ENCODE measurements around the gene RPAP2.
"Not testable (repeated sequence)": the region's sequence is repeated elsewhere in the genome, so short reads cannot be mapped to it uniquely, and the experiment has no call there.

Gene RPAP2

GRCh38 chr1:92374223-92374622, 75.4 kb downstream of the RPAP2 start:
- no peak overlapping the region for H3K27ac ChIP-seq (ENCODE audit: low read depth, low read length, poor library complexity, severe bottlenecking)

GRCh38 chr1:92376345-92376744, 77.5 kb downstream of the RPAP2 start:
- no peak overlapping the region for H3K4me2 ChIP-seq (ENCODE audit: low read length)
- TF ChIP-seq CTCF (IDR thresholded peaks at IDR 0.05; ENCODE audit: low read length) = no peak

More at GRCh38 chr1:92374223-92374622, 75.4 kb downstream of the RPAP2 start:
- no peak overlapping the region for H3K4me2 ChIP-seq (ENCODE audit: low read length)
- H3K79me2 ChIP-seq (ENCODE audit: insufficient read depth, low read length) = no peaks in the 10 kb centered on the region
- H3K27me3 ChIP-seq (ENCODE audit: insufficient read depth, low read length) = no peaks in the 10 kb centered on the region
- H3K9me3 ChIP-seq (ENCODE audit: low read length) = no peaks in the 10 kb centered on the region
- H3K4me3 ChIP-seq (ENCODE audit: low read depth, low read length, poor library complexity, severe bottlenecking) = no peak overlapping the region
- no peaks in the 10 kb centered on the region for H3K9me2 ChIP-seq (ENCODE audit: low read depth, low read length)
- H4K20me1 ChIP-seq (ENCODE audit: insufficient read depth, low read length) = no peaks in the 10 kb centered on the region
- peaks cover 2% of the 10 kb centered on the region; the same call in 1 of the 2 replicates for H3K36me3 ChIP-seq (ENCODE audit: insufficient read depth, low read length)
- no peak for TF ChIP-seq EZH2 (IDR thresholded peaks at IDR 0.05; ENCODE audit: borderline replicate concordance, low read length)
- no peak for TF ChIP-seq CTCF (IDR thresholded peaks at IDR 0.05; ENCODE audit: low read length)
- H3K4me1 ChIP-seq (ENCODE audit: insufficient read depth, low read length, severe bottlenecking) = no peaks in the 10 kb centered on the region
- H3K9ac ChIP-seq (ENCODE audit: low read length) = no peak overlapping the region
- no peaks in the 10 kb centered on the region for H3F3A ChIP-seq (ENCODE audit: insufficient read depth, low read length)
- no peak overlapping the region for H2AFZ ChIP-seq (ENCODE audit: low read length)

GRCh38 chr1:92377991-92378390, 79.1 kb downstream of the RPAP2 start:
- not testable (repeated sequence) for H3K9me3 ChIP-seq (ENCODE audit: low read length); H3K9me2 ChIP-seq (ENCODE audit: low read depth, low read length); H3K4me3 ChIP-seq (ENCODE audit: low read depth, low read length, poor library complexity, severe bottlenecking); H4K20me1 ChIP-seq (ENCODE audit: insufficient read depth, low read length); H3K9ac ChIP-seq (ENCODE audit: low read length); H3K4me2 ChIP-seq (ENCODE audit: low read length); H3K4me1 ChIP-seq (ENCODE audit: insufficient read depth, low read length, severe bottlenecking); H2AFZ ChIP-seq (ENCODE audit: low read length); H3F3A ChIP-seq (ENCODE audit: insufficient read depth, low read length); H3K27me3 ChIP-seq (ENCODE audit: insufficient read depth, low read length); H3K27ac ChIP-seq (ENCODE audit: low read depth, low read length, poor library complexity, severe bottlenecking); H3K36me3 ChIP-seq (ENCODE audit: insufficient read depth, low read length); H3K79me2 ChIP-seq (ENCODE audit: insufficient read depth, low read length)

More at GRCh38 chr1:92376345-92376744, 77.5 kb downstream of the RPAP2 start:
- no peaks in the 10 kb centered on the region for H3F3A ChIP-seq (ENCODE audit: insufficient read depth, low read length)
- H3K27me3 ChIP-seq (ENCODE audit: insufficient read depth, low read length) = no peaks in the 10 kb centered on the region
- no peak overlapping the region for H3K9ac ChIP-seq (ENCODE audit: low read length)
- no peak overlapping the region for H3K4me3 ChIP-seq (ENCODE audit: low read depth, low read length, poor library complexity, severe bottlenecking)
- no peak overlapping the region for H3K27ac ChIP-seq (ENCODE audit: low read depth, low read length, poor library complexity, severe bottlenecking)
- H3K36me3 ChIP-seq (ENCODE audit: insufficient read depth, low read length) = peaks cover 7% of the 10 kb centered on the region; the same call in 1 of the 2 replicates
- H2AFZ ChIP-seq (ENCODE audit: low read length) = no peak overlapping the region
- H3K4me1 ChIP-seq (ENCODE audit: insufficient read depth, low read length, severe bottlenecking) = no peaks in the 10 kb centered on the region
- H3K9me3 ChIP-seq (ENCODE audit: low read length) = no peaks in the 10 kb centered on the region
- no peaks in the 10 kb centered on the region for H3K9me2 ChIP-seq (ENCODE audit: low read depth, low read length)
- H4K20me1 ChIP-seq (ENCODE audit: insufficient read depth, low read length) = no peaks in the 10 kb centered on the region
- no peaks in the 10 kb centered on the region for H3K79me2 ChIP-seq (ENCODE audit: insufficient read depth, low read length)

DNA sequence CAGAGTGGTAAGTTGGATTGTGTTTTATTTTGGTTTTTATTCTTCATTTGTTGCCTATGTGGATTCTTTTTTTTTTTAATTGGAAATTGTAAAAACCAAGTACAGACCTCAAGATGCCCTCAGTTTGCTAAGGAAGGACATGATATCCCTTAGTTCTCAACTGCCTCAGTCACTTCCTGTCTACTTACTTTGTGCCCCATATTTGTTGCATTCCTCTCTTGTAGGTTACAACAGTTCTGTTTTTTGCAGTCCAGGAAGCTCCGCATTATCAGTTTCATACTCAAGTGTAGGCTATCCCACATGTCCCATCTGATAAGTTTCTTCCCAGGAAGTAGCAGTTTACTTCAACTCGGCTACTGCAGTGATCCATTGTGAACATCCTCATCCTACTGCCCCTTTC, 82.0 kb downstream of the RPAP2 start:
- no peaks in the 10 kb centered on the region for H3K4me1 ChIP-seq (ENCODE audit: insufficient read depth, low read length, severe bottlenecking)
- no peak for TF ChIP-seq CTCF (IDR thresholded peaks at IDR 0.05; ENCODE audit: low read length)
- TF ChIP-seq EZH2 (IDR thresholded peaks at IDR 0.05; ENCODE audit: borderline replicate concordance, low read length) = no peak

GRCh38 chr1:92393966-92394365, 95.1 kb downstream of the RPAP2 start:
- not testable (repeated sequence) for H4K20me1 ChIP-seq (ENCODE audit: insufficient read depth, low read length); H3K9me3 ChIP-seq (ENCODE audit: low read length); H3K9ac ChIP-seq (ENCODE audit: low read length); H3K27me3 ChIP-seq (ENCODE audit: insufficient read depth, low read length); H2AFZ ChIP-seq (ENCODE audit: low read length); H3K36me3 ChIP-seq (ENCODE audit: insufficient read depth, low read length); H3F3A ChIP-seq (ENCODE audit: insufficient read depth, low read length); H3K4me1 ChIP-seq (ENCODE audit: insufficient read depth, low read length, severe bottlenecking); H3K4me3 ChIP-seq (ENCODE audit: low read depth, low read length, poor library complexity, severe bottlenecking); H3K27ac ChIP-seq (ENCODE audit: low read depth, low read length, poor library complexity, severe bottlenecking); H3K4me2 ChIP-seq (ENCODE audit: low read length); H3K9me2 ChIP-seq (ENCODE audit: low read depth, low read length); H3K79me2 ChIP-seq (ENCODE audit: insufficient read depth, low read length)

More for the DNA sequence above, 82.0 kb downstream of the RPAP2 start:
- Histone ChIP-seq H3K27ac (ENCODE audit: low read depth, low read length, poor library complexity, severe bottlenecking) (no peak overlapping the region), H3K9me2 (ENCODE audit: low read depth, low read length) (no peaks in the 10 kb centered on the region), H3K36me3 (ENCODE audit: insufficient read depth, low read length) (peaks cover 7% of the 10 kb centered on the region; the same call in 1 of the 2 replicates), H3K9ac (ENCODE audit: low read length) (no peak overlapping the region), H3F3A (ENCODE audit: insufficient read depth, low read length) (no peaks in the 10 kb centered on the region), H3K4me3 (ENCODE audit: low read depth, low read length, poor library complexity, severe bottlenecking) (no peak overlapping the region), H3K9me3 (ENCODE audit: low read length) (no peaks in the 10 kb centered on the region), H3K27me3 (ENCODE audit: insufficient read depth, low read length) (no peaks in the 10 kb centered on the region), H2AFZ (ENCODE audit: low read length) (no peak overlapping the region), H3K4me2 (ENCODE audit: low read length) (no peak overlapping the region), H4K20me1 (ENCODE audit: insufficient read depth, low read length) (no peaks in the 10 kb centered on the region), H3K79me2 (ENCODE audit: insufficient read depth, low read length) (no peaks in the 10 kb centered on the region)
